Measurements from ENCODE around the gene FAM227B. TPM values are rescaled to one million over a fixed set of nuclear protein-coding genes. Genes with fewer than 3 reads are reported as not detected.

FAM227B gene
- total and polyA plus RNA-seq, 2 of the 13 experiments (the other 11 are each of a cell fraction or from before 2014, with no cell fraction given) = 1.9 to 2.6 TPM

DNA sequence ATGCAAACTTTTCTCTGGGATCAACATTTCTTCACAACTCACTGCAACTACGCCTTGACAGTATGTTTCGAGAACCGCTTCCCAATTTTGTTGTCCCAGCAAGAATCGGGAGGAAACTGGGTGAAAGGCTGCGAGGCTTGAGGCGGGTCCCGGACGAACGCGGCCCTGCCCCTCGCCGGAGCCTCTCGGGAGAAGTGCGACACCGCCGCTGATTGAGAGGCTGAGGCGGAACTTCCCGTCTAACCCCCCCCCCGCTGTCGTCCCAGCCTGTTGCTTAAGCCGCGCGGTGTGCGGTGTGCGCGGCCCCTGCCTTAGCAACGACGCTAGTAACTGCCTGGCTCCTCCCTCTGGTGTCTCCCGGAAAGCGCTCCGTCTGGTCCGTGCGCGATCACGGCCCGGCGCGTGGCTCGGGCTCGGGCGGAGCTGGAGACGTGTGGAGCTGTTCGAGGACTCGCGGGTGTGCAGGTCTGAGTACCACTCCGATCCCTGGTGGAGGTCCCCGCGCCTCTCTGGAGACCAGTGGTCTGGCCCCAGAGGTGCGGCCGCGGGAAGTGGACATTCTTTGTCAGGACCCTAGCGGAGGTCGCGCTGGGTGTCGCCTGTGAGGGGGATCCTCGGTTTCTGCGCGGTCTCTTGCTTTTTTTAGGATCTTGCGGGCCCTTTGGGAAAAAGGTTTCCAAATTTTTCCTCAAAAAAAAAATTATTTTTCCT, at the start of gene FAM227B, which contains the start of gene DTWD1 (continued):
- TF ChIP-seq PITX1 (CRISPR knock-in tag; IDR thresholded peaks at IDR 0.05) = peak; percentile 95
- TF ChIP-seq, protein P1, sequence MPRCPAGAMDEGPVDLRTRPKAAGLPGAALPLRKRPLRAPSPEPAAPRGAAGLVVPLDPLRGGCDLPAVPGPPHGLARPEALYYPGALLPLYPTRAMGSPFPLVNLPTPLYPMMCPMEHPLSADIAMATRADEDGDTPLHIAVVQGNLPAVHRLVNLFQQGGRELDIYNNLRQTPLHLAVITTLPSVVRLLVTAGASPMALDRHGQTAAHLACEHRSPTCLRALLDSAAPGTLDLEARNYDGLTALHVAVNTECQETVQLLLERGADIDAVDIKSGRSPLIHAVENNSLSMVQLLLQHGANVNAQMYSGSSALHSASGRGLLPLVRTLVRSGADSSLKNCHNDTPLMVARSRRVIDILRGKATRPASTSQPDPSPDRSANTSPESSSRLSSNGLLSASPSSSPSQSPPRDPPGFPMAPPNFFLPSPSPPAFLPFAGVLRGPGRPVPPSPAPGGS (CRISPR knock-in tag; IDR thresholded peaks at IDR 0.05) = peak; percentile 92
- TF ChIP-seq SCMH1 (CRISPR knock-in tag; IDR thresholded peaks at IDR 0.05; ENCODE audit: borderline replicate concordance) = no peak
- TF ChIP-seq IKZF4 (CRISPR knock-in tag; IDR thresholded peaks at IDR 0.05; ENCODE audit: borderline replicate concordance, low read depth, not compliant biosample characterization) = peak; percentile 50
- TF ChIP-seq, protein P2, sequence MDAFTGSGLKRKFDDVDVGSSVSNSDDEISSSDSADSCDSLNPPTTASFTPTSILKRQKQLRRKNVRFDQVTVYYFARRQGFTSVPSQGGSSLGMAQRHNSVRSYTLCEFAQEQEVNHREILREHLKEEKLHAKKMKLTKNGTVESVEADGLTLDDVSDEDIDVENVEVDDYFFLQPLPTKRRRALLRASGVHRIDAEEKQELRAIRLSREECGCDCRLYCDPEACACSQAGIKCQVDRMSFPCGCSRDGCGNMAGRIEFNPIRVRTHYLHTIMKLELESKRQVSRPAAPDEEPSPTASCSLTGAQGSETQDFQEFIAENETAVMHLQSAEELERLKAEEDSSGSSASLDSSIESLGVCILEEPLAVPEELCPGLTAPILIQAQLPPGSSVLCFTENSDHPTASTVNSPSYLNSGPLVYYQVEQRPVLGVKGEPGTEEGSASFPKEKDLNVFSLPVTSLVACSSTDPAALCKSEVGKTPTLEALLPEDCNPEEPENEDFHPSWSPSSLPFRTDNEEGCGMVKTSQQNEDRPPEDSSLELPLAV (CRISPR knock-in tag; conservative IDR thresholded peaks at IDR 0.05; ENCODE audit: low read depth) = no peak
- no peak; the same call in 1 of the 2 replicates for TF ChIP-seq EHMT2 (IDR thresholded peaks at IDR 0.05; ENCODE audit: borderline replicate concordance, low read depth, low read length)
- TF ChIP-seq MEIS2 (CRISPR knock-in tag; IDR thresholded peaks at IDR 0.05) = peak; percentile 95
- peak; percentile 99 for TF ChIP-seq ZNF350 (CRISPR knock-in tag; IDR thresholded peaks at IDR 0.05; ENCODE audit: borderline replicate concordance, low read depth)
- TF ChIP-seq SOX6 (IDR thresholded peaks at IDR 0.05) = no peak
- peak; percentile 79 for TF ChIP-seq SOX6 (CRISPR knock-in tag; IDR thresholded peaks at IDR 0.05)
- TF ChIP-seq ZNF260 (CRISPR knock-in tag; IDR thresholded peaks at IDR 0.05; ENCODE audit: borderline replicate concordance, low read depth) = no peak
- TF ChIP-seq, protein P3, sequence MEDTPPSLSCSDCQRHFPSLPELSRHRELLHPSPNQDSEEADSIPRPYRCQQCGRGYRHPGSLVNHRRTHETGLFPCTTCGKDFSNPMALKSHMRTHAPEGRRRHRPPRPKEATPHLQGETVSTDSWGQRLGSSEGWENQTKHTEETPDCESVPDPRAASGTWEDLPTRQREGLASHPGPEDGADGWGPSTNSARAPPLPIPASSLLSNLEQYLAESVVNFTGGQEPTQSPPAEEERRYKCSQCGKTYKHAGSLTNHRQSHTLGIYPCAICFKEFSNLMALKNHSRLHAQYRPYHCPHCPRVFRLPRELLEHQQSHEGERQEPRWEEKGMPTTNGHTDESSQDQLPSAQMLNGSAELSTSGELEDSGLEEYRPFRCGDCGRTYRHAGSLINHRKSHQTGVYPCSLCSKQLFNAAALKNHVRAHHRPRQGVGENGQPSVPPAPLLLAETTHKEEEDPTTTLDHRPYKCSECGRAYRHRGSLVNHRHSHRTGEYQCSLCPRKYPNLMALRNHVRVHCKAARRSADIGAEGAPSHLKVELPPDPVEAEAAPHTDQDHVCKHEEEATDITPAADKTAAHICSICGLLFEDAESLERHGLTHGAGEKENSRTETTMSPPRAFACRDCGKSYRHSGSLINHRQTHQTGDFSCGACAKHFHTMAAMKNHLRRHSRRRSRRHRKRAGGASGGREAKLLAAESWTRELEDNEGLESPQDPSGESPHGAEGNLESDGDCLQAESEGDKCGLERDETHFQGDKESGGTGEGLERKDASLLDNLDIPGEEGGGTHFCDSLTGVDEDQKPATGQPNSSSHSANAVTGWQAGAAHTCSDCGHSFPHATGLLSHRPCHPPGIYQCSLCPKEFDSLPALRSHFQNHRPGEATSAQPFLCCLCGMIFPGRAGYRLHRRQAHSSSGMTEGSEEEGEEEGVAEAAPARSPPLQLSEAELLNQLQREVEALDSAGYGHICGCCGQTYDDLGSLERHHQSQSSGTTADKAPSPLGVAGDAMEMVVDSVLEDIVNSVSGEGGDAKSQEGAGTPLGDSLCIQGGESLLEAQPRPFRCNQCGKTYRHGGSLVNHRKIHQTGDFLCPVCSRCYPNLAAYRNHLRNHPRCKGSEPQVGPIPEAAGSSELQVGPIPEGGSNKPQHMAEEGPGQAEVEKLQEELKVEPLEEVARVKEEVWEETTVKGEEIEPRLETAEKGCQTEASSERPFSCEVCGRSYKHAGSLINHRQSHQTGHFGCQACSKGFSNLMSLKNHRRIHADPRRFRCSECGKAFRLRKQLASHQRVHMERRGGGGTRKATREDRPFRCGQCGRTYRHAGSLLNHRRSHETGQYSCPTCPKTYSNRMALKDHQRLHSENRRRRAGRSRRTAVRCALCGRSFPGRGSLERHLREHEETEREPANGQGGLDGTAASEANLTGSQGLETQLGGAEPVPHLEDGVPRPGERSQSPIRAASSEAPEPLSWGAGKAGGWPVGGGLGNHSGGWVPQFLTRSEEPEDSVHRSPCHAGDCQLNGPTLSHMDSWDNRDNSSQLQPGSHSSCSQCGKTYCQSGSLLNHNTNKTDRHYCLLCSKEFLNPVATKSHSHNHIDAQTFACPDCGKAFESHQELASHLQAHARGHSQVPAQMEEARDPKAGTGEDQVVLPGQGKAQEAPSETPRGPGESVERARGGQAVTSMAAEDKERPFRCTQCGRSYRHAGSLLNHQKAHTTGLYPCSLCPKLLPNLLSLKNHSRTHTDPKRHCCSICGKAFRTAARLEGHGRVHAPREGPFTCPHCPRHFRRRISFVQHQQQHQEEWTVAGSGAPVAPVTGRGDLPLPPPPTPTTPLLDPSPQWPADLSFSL (CRISPR knock-in tag; IDR thresholded peaks at IDR 0.05) = peak; percentile 79
- peak; percentile 88 for TF ChIP-seq ZNF256 (CRISPR knock-in tag; conservative IDR thresholded peaks at IDR 0.05)
- TF ChIP-seq PLRG1 (conservative IDR thresholded peaks at IDR 0.05) = no peak
- peak; percentile 99 for TF ChIP-seq CBX5 (CRISPR knock-in tag; IDR thresholded peaks at IDR 0.05; ENCODE audit: borderline replicate concordance)
- peak; percentile 35; the same call in 1 of the 2 replicates for TF ChIP-seq GATA4 (IDR thresholded peaks at IDR 0.05; ENCODE audit: borderline replicate concordance, low read depth)
- peak; percentile 76 for TF ChIP-seq SIN3B (IDR thresholded peaks at IDR 0.05; ENCODE audit: low read length)
- peak; percentile 99 for TF ChIP-seq ZNF614 (CRISPR knock-in tag; IDR thresholded peaks at IDR 0.05; ENCODE audit: borderline replicate concordance)
- TF ChIP-seq RXRB (CRISPR knock-in tag; IDR thresholded peaks at IDR 0.05; ENCODE audit: borderline replicate concordance) = peak; percentile 96
- TF ChIP-seq JDP2 (CRISPR knock-in tag; IDR thresholded peaks at IDR 0.05; ENCODE audit: borderline replicate concordance) = no peak; the same call in 1 of the 2 replicates

Data from HepG2 (cell line).